Measurements from ENCODE around the gene UPF2. TPM values are rescaled to one million over a fixed set of nuclear protein-coding genes. Genes with fewer than 3 reads are reported as not detected.

The UPF2 gene
- 26.9 and 29.7 TPM in 2 replicates for total RNA-seq

GRCh38 chr10:12042797-12043651, at the start of gene UPF2:
TSS of gene UPF2 (minus strand) at chr10:12042809. CDS start at chr10:12035423, 7,386 bp downstream.

GRCh38 chr10:12068449-12069269, 26.1 kb upstream of the UPF2 start, which contains the start of gene DHTKD1:
TSS of gene DHTKD1 (plus strand) at chr10:12068954. CDS start at chr10:12069034, 80 bp downstream.

Small RNA genes lying within 50 kb of the gene (small RNA-seq; reads per million reads assigned to genes)
- not detected for gene RNU6-1095P

Other genes with a start within 250 kb of the UPF2 start
- gene PROSER2, start 219.5 kb downstream of the UPF2 start, total RNA-seq = 9.0 and 10.2 TPM in 2 replicates
- gene DHTKD1, start 26.1 kb upstream of the UPF2 start, total RNA-seq = 16.1 and 24.3 TPM in 2 replicates
- 6.6 and 10.8 TPM in 2 replicates for gene SEC61A2, start 86.9 kb upstream of the UPF2 start, total RNA-seq
- gene NUDT5, start 153.1 kb upstream of the UPF2 start, total RNA-seq = 89.5 and 103 TPM in 2 replicates
- gene CDC123, start 153.4 kb upstream of the UPF2 start, total RNA-seq = 153 and 160 TPM in 2 replicates

Measured in thoracic aorta endothelial cell (primary cell).